ENCODE results near the gene ADAMTSL2. TPM values are rescaled to one million over a fixed set of nuclear protein-coding genes. Genes with fewer than 3 reads are reported as not detected.

The ADAMTSL2 gene
- polyA plus RNA-seq, 1 donor (not counting 4 experiments of a cell fraction or from before 2014, with no cell fraction given), result not detected

DNA sequence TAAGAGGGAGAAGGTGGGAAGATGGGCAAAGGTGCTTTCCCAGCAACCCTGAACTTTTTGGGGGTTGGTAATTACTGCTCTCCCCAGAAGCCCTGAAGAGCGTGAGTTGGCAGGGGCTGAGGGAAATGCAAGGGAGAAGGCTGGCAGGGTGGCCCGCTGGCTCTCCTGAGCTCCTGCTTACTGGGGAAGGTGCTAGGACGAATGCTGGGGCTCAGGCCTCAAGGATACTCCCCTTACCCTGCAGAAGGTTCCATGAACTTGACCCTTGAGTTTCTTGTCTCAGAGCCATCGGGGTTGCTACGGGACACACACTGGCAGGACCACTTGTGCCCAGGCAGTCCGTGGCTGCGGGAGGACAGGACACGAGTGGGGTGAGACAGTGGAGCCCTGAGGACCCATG, 73.5 kb downstream of the ADAMTSL2 start:
- Histone ChIP-seq H3K4me2 (ENCODE audit: control insufficient read depth, extremely low read depth, insufficient read depth, low read depth, low read length) (no peak overlapping the region), H3K9me1 (ENCODE audit: control insufficient read depth, extremely low read depth, insufficient read depth, low read length) (no peaks in the 10 kb centered on the region), H4K20me1 (ENCODE audit: control insufficient read depth, extremely low read depth, insufficient read depth, low read length) (no peaks in the 10 kb centered on the region), H3K4me1 (ENCODE audit: control insufficient read depth, extremely low read depth, insufficient read depth, low read length) (no peaks in the 10 kb centered on the region), H3K79me2 (ENCODE audit: control insufficient read depth, insufficient read depth, low read length) (no peaks in the 10 kb centered on the region), H2AFZ (ENCODE audit: control insufficient read depth, low read length) (no peak overlapping the region), H3K27ac (ENCODE audit: control insufficient read depth, insufficient read depth, low read length) (no peak overlapping the region), H3K9me3 (ENCODE audit: control insufficient read depth, low read depth, low read length) (no peaks in the 10 kb centered on the region), H3K27me3 (ENCODE audit: control insufficient read depth, extremely low read depth, insufficient read depth, low read length) (peaks cover 64% of the 10 kb centered on the region), H3K36me3 (ENCODE audit: control insufficient read depth in 2 of 2, extremely low read depth in 1 of 2, insufficient read depth in 2 of 2, low read length in 2 of 2) (no peaks in the 10 kb centered on the region), H3K4me3 (ENCODE audit: control insufficient read depth in 2 of 3, extremely low read depth in 1 of 3, insufficient read depth in 2 of 3, low read depth in 1 of 3, low read length in 3 of 3) (no peak overlapping the region), H3K9ac (ENCODE audit: control insufficient read depth, extremely low read depth, insufficient read depth, low read length) (no peak overlapping the region)
- DNase-seq (ENCODE audit: low read depth, low spot score) (no peak), FAIRE-seq (no peak)
- dilution Hi-C loops (cut with MboI; ENCODE audit: extremely low pct_ligation_motif_present, low sequenced_read_pairs), result no loop called here
- TF ChIP-seq, protein P1, sequence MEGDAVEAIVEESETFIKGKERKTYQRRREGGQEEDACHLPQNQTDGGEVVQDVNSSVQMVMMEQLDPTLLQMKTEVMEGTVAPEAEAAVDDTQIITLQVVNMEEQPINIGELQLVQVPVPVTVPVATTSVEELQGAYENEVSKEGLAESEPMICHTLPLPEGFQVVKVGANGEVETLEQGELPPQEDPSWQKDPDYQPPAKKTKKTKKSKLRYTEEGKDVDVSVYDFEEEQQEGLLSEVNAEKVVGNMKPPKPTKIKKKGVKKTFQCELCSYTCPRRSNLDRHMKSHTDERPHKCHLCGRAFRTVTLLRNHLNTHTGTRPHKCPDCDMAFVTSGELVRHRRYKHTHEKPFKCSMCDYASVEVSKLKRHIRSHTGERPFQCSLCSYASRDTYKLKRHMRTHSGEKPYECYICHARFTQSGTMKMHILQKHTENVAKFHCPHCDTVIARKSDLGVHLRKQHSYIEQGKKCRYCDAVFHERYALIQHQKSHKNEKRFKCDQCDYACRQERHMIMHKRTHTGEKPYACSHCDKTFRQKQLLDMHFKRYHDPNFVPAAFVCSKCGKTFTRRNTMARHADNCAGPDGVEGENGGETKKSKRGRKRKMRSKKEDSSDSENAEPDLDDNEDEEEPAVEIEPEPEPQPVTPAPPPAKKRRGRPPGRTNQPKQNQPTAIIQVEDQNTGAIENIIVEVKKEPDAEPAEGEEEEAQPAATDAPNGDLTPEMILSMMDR (optimal IDR thresholded peaks at IDR 0.05 in 1 of 3, IDR thresholded peaks at IDR 0.05 in 1 of 3, conservative IDR thresholded peaks at IDR 0.05 in 1 of 3; ENCODE audit: extremely low read depth in 1 of 3, insufficient read depth in 2 of 3, low read length in 3 of 3), result no peak
- no peak for TF ChIP-seq EZH2 (IDR thresholded peaks at IDR 0.05; ENCODE audit: low read length)

DNA sequence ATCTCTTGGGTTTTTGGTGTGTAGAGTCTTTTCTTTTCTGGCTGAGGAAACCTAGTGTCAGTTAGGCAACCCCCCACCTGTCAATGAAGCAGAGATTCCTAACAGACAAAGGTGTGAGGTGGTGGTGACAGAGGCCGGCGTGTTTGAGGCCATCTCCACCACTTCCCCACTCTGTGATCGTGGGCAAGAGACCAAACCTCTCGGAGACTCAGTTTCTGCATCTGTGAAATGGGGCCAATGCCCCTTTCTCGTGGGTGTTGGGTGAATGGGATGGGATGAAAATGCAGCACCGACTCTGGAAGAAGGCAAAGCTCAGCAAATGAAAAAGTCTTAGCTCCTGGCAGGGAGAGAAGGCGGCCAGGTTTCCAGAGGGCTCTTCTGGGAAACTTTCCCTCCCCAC, 73.9 kb downstream of the ADAMTSL2 start:
- TF ChIP-seq, protein P1 (optimal IDR thresholded peaks at IDR 0.05 in 1 of 3, IDR thresholded peaks at IDR 0.05 in 1 of 3, conservative IDR thresholded peaks at IDR 0.05 in 1 of 3; ENCODE audit: extremely low read depth in 1 of 3, insufficient read depth in 2 of 3, low read length in 3 of 3), result no peak
- TF ChIP-seq EZH2 (IDR thresholded peaks at IDR 0.05; ENCODE audit: low read length), result no peak
- H2AFZ ChIP-seq (ENCODE audit: control insufficient read depth, low read length), result no peak overlapping the region
- no peak for DNase-seq (ENCODE audit: low read depth, low spot score)
- H3K79me2 ChIP-seq (ENCODE audit: control insufficient read depth, insufficient read depth, low read length), result no peaks in the 10 kb centered on the region
- H3K36me3 ChIP-seq (ENCODE audit: control insufficient read depth in 2 of 2, extremely low read depth in 1 of 2, insufficient read depth in 2 of 2, low read length in 2 of 2), result no peaks in the 10 kb centered on the region
- no peaks in the 10 kb centered on the region for H3K9me3 ChIP-seq (ENCODE audit: control insufficient read depth, low read depth, low read length)
- no peak overlapping the region for H3K9ac ChIP-seq (ENCODE audit: control insufficient read depth, extremely low read depth, insufficient read depth, low read length)
- peaks cover 65% of the 10 kb centered on the region for H3K27me3 ChIP-seq (ENCODE audit: control insufficient read depth, extremely low read depth, insufficient read depth, low read length)
- no peak overlapping the region for H3K4me2 ChIP-seq (ENCODE audit: control insufficient read depth, extremely low read depth, insufficient read depth, low read depth, low read length)
- H3K4me1 ChIP-seq (ENCODE audit: control insufficient read depth, extremely low read depth, insufficient read depth, low read length), result no peaks in the 10 kb centered on the region
- H3K27ac ChIP-seq (ENCODE audit: control insufficient read depth, insufficient read depth, low read length), result no peak overlapping the region
- FAIRE-seq, result no peak
- dilution Hi-C loops (cut with MboI; ENCODE audit: extremely low pct_ligation_motif_present, low sequenced_read_pairs), result no loop called here
- H4K20me1 ChIP-seq (ENCODE audit: control insufficient read depth, extremely low read depth, insufficient read depth, low read length), result no peaks in the 10 kb centered on the region
- no peak overlapping the region for H3K4me3 ChIP-seq (ENCODE audit: control insufficient read depth in 2 of 3, extremely low read depth in 1 of 3, insufficient read depth in 2 of 3, low read depth in 1 of 3, low read length in 3 of 3)
- no peaks in the 10 kb centered on the region for H3K9me1 ChIP-seq (ENCODE audit: control insufficient read depth, extremely low read depth, insufficient read depth, low read length)
